ENCODE measurements around the gene RASA2.

Gene RASA2

GRCh38 chr3:141486746-141487520, at the start of gene RASA2:
RASA2 (plus strand) TSS chr3:141487027; CDS start chr3:141487084, 57 bp downstream.
- DNase-seq = peak; percentile 83

DNA sequence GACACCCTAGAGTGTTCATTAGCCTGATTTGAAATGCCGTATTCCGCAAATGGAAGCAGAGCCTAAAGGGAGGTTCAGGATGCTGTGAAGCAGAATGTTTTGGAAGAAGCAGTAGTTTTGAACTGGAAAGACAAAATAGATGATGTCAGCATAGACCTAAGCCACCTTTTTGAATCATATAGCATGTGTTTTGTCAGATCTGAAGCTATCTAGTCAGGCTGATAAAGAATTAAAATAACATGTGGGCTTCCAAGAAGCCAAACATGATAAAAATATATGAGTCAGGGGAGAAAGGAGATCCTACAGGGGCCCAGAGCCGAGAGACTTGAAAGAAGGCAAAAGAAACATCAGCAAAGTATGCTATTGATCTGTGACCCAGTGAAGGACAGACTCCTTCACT, 47.2 kb upstream of the RASA2 start:
- no peak for DNase-seq

DNA sequence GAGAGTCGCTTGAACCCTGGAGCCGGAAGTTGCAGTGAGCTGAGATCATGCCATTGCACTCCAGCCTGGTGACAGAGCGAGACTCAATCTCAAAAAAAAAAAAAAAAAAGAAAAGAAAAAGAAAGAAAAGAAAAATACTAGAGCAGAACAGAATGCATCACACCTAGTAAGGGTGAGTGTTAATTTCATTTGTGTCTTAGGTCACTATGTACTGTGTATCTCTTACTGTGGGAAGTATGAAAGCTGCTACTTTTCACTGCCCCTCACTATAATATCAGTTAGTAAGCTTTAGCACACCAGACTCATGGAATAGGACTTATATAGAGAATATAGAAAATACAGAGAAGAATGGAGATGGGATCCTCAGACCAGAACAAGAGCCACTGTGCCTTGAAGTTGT, 45.9 kb upstream of the RASA2 start:
- DNase-seq = no peak

DNA sequence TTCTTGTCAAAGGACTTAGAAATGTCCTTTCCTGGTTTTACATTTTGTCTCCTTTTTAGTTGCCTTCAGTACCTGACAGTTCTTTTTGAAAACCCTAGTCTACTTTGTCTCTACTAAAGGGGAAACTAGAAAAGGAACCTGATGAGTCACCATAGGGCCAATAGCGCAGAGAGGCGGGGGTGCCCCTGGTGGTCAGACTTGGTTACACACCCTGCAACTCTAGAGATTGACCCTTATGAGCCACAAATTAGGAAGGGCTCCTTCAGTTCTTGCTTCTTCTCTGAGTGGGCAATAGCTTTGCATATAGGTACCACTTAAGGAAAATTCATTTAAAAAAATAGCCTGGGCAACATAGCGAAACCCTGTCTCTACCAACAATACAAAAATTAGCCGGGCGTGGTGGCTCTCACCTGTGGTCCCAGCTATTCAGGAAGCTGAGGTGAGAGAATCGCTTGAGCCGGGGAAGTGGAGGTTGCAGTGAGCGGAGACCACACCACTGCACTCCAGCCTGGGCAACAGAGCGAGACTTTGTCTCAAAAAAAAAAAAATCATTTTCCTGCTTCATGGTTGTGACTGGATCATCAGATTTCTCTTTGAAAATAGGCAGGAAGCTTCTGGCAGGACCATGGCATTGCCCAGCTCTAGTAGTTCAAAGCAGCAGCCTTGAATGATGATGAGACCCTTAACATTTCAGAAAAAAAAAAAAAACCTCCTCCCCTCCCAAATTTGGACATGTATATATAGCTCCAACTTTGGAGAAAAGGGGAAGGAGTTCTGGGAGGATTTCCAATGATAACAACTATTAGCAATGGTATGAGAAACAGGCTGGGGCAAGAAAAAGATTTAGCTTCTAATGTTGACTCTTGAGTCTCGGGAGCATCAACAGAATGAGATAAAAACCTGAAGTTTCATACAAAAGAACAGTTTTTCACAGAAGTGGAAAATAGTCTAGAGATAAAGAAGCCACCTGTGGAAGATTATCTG, 45.2 kb upstream of the RASA2 start:
- DNase-seq = peak; percentile 76

DNA sequence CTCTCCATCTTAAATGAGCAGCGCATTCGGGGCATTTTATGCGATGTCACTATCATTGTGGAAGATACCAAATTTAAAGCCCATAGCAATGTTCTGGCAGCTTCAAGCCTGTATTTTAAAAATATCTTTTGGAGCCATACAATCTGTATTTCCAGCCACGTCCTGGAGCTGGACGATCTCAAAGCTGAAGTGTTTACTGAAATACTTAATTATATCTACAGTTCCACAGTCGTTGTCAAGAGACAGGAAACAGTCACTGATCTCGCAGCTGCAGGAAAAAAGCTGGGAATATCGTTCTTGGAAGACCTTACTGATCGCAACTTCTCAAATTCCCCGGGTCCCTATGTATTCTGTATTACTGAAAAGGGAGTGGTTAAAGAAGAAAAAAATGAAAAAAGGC, 44.4 kb upstream of the RASA2 start:
- no peak for DNase-seq

DNA sequence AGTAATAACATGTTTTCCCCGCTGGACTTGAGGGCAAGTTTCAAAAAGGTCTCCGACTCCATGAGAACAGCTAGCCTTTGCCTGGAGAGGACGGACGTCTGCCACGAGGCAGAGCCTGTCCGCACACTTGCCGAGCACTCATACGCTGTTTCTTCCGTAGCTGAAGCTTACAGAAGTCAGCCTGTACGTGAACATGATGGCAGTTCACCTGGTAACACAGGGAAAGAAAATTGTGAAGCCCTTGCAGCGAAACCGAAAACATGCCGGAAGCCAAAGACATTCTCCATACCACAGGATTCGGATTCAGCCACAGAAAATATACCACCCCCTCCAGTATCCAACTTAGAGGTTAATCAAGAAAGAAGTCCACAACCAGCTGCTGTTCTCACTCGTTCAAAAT, 43.9 kb upstream of the RASA2 start:
- DNase-seq = no peak

DNA sequence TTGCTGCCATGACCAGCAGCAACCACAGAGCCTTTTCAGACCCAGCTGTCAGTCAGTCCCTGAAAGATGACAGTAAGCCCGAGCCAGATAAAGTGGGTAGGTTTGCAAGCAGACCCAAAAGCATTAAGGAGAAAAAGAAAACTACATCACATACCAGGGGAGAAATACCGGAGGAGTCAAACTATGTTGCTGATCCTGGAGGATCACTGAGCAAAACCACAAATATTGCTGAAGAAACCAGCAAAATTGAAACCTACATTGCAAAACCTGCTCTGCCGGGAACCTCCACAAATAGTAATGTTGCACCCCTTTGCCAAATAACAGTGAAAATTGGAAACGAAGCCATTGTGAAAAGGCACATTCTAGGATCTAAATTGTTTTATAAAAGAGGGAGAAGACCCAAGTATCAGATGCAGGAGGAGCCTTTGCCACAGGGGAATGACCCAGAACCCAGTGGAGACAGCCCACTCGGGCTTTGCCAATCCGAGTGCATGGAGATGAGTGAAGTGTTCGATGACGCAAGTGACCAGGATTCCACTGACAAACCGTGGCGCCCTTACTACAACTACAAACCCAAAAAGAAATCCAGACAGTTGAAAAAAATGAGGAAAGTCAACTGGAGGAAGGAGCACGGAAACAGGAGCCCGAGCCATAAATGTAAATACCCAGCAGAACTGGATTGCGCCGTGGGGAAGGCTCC, 42.1 kb upstream of the RASA2 start:
- no peak for DNase-seq

- no peak for DNase-seq
Measured at GRCh38 chr3:141445990-141446389, 40.8 kb upstream of the RASA2 start.

- no peak for DNase-seq
Measured at GRCh38 chr3:141446737-141447136, 40.1 kb upstream of the RASA2 start.

DNA sequence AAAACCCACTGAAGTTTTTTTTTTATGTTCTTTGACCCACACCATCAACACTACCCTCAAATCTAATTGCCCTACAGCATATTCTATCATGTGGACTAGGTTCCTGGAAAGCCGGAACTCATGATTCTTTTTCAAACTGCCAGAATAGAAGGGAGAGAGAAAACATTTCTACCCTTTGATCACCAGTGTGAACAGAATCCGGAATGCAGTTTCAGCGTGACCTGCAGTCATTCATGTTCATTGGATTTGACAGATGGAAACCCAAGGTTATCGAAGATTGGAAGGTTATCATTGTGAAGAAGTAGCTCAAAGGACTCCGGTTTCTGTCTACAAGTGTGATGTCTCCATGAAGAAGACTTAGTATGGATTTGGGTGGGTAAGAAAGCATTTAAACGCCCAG, 39.4 kb upstream of the RASA2 start:
- no peak for DNase-seq

GRCh38 chr3:141448606-141449220, 38.1 kb upstream of the RASA2 start:
- DNase-seq = no peak

- DNase-seq = no peak
Measured at GRCh38 chr3:141449424-141449823, 37.4 kb upstream of the RASA2 start.

GRCh38 chr3:141450727-141451375, 36.0 kb upstream of the RASA2 start:
- no peak for DNase-seq

DNA sequence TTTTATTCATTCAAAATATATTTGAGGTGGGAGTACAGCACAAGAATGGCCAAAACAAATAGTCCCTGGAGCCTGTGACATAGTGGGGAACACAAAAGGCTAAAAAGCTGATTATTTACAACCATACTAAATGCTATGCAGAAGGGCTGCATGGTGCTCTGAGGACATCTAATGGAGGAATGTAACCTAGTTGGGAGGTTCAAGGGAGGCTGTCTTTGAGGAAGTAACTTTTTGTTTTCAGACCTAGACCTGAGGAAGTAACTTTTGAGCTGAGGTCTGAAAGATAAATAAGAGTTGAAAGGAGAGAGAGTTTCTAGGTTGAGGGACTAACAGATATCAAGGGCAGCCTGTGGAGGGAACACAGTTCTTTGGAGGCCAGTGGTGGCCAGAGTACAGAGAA, 34.8 kb upstream of the RASA2 start:
- DNase-seq = peak; percentile 41

DNA sequence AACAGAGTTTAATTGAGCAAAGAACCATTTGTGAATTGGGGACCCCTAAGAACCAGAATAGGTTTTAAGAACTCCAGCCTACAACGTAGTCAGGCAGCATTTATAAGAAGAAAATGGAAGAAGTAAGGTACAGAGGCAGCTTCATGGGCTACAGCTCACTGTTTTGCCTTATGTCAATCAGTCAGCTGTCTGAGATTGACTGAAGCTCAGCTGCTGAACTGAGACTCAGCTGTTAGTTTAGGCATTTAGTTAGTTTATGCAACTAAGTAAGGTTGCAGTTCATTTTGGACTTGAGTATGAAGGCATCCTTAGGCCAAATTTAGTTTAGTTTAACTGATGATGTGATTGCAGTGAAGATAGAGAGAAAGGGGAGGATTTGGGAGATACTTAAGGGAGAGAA, 34.1 kb upstream of the RASA2 start:
- DNase-seq = no peak

DNA sequence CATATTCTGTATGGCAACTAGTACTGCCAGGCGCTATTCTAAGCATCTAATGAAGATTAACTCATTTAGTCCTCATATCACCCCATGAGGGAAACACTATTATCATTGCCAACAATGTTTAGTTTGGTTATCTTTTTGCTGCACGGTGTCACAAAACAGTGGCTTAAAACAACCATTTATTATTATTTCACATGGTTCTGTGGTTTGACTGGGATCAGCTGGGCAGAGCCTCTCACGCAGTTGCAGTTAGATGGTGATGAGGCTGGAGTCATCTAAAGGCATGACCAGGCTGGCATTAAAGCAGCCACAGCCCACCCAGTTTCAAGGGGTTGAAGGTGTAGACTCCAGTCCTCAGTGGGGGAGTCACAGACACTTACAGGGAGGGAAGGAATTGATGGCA, 32.8 kb upstream of the RASA2 start:
- no peak for DNase-seq

GRCh38 chr3:141454906-141455602, 31.8 kb upstream of the RASA2 start:
- peak; percentile 27 for DNase-seq

GRCh38 chr3:141455603-141456300, 31.1 kb upstream of the RASA2 start:
- no peak for DNase-seq

DNA sequence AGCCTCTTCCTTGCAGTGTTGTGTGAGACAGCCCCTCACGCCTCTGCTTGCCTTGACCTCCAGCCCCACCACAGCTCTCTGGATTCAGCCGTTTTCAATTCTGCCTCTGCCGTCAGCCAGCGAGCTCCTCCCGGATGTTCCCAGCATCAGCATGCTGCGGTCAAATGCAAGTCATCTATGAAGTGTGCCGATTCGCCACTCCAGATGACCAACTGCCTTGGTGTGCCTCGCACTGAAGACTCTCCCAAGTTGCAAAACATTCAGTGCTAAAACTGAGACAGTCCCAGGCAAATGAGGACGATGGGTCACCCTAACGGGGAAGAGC, 30.6 kb upstream of the RASA2 start:
- DNase-seq = no peak

GRCh38 chr3:141457624-141458236, 29.1 kb upstream of the RASA2 start:
- DNase-seq = no peak

DNA sequence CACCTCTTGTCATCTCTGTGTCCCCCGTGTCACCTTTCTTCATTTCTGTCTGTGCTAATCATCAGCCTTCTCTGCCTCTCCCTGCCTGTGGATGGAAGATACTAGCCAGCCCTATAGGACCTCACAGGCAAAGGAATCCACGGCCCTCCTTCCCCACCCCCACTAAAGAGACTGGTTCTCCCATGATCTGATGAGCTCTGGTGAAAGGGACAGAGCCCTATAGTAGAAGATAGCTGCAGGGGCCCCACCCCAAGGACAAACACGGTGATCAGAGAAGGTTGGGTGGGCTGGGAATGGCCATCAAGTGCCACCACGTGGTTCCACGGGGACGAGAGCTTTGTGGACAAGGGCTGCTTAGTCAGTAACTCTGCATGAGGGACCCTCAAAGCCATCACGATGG, 27.8 kb upstream of the RASA2 start:
- DNase-seq = no peak
